B cell (primary cell): ENCODE results near the gene MYO10.

ENCODE experiments used
- EZH2 ChIP-seq: IDR thresholded peaks from 2 replicates; pipeline ENCODE4 v1.6.1; 2012; ENCODE audit warnings: borderline replicate concordance, low read depth, mild to moderate bottlenecking, moderate library complexity, low read length; ENCODE audit not compliant: insufficient read depth, poor library complexity, severe bottlenecking
- TF ChIP-seq, protein P1 (sequence below): fragments of 200-600 bp; IDR thresholded peaks from one replicate; pipeline ENCODE4 v1.8.0; 2022; ENCODE audit warnings: antibody characterized with exemption, mild to moderate bottlenecking

DNA sequence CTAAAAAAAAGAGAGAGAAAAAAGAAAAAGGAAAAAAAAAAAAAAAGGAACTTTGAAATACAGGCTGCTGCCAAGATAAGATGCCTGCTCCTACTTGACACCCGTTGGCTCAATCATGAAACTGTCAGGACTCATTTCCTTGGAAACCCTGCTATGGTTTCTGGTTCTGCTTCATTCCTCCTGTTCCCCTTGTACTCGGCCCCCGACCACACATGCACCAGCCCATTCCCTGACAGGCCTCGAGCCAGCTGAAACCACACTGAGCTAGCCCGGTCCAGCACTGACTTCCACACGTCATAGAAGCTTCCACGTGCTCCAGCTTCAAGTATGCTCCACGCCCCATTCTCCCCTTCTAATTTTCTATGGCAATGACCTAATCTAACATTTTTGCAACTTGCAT is 93.2 kb downstream of the MYO10 start:
- TF ChIP-seq, protein P1, sequence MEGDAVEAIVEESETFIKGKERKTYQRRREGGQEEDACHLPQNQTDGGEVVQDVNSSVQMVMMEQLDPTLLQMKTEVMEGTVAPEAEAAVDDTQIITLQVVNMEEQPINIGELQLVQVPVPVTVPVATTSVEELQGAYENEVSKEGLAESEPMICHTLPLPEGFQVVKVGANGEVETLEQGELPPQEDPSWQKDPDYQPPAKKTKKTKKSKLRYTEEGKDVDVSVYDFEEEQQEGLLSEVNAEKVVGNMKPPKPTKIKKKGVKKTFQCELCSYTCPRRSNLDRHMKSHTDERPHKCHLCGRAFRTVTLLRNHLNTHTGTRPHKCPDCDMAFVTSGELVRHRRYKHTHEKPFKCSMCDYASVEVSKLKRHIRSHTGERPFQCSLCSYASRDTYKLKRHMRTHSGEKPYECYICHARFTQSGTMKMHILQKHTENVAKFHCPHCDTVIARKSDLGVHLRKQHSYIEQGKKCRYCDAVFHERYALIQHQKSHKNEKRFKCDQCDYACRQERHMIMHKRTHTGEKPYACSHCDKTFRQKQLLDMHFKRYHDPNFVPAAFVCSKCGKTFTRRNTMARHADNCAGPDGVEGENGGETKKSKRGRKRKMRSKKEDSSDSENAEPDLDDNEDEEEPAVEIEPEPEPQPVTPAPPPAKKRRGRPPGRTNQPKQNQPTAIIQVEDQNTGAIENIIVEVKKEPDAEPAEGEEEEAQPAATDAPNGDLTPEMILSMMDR, result no peak
- TF ChIP-seq EZH2, result no peak
